Measurements from ENCODE around the gene SLC25A41.
"Not testable (repeated sequence)": the region's sequence is repeated elsewhere in the genome, so short reads cannot be mapped to it uniquely, and the experiment has no call there.

SLC25A41 gene

GRCh38 chr19:6402837-6403608 is 30.5 kb downstream of the SLC25A41 start:
- peak; percentile 80 for DNase-seq

- DNase-seq = no peak
These were observed 31.5 kb downstream of the SLC25A41 start for GRCh38 chr19:6402058-6402457.

GRCh38 chr19:6400062-6400944 is 33.3 kb downstream of the SLC25A41 start:
- DNase-seq = not testable (repeated sequence)

GRCh38 chr19:6396305-6396704 is 37.3 kb downstream of the SLC25A41 start:
- no peak for DNase-seq

- no peak for DNase-seq
These were observed 38.7 kb downstream of the SLC25A41 start for GRCh38 chr19:6394831-6395230.

GRCh38 chr19:6393983-6394412 is 39.6 kb downstream of the SLC25A41 start:
- no peak for DNase-seq

- DNase-seq = peak; percentile 98
These were observed 40.2 kb downstream of the SLC25A41 start, which contains the start of gene GTF2F1 for GRCh38 chr19:6393074-6393982. TSS of gene GTF2F1 (minus strand) at chr19:6393164. CDS start at chr19:6392995, 169 bp downstream.

GRCh38 chr19:6392221-6393073 is 41.1 kb downstream of the SLC25A41 start:
- DNase-seq = no peak

GRCh38 chr19:6387372-6387771 is 46.2 kb downstream of the SLC25A41 start:
- no peak for DNase-seq

GRCh38 chr19:6384381-6384780 is 49.2 kb downstream of the SLC25A41 start:
- DNase-seq = no peak

GRCh38 chr19:6383188-6383587 is 50.4 kb downstream of the SLC25A41 start:
- DNase-seq = no peak

- no peak for DNase-seq
These were observed 52.4 kb downstream of the SLC25A41 start for GRCh38 chr19:6381030-6381750.

GRCh38 chr19:6379744-6380143 is 53.8 kb downstream of the SLC25A41 start:
- DNase-seq = no peak

GRCh38 chr19:6378486-6378885 is 55.1 kb downstream of the SLC25A41 start:
- no peak for DNase-seq

GRCh38 chr19:6378041-6378440 is 55.5 kb downstream of the SLC25A41 start:
- no peak for DNase-seq

GRCh38 chr19:6376512-6377190 is 56.9 kb downstream of the SLC25A41 start:
- DNase-seq = no peak

Data from right forelimb (tissue), 1 donor.